ENCODE data around the gene PPOX. TPM values are rescaled to one million over a fixed set of nuclear protein-coding genes. Genes with fewer than 3 reads are reported as not detected.

Gene PPOX
- total RNA-seq, 1 experiment from 2014 or later, result 24.2 TPM

DNA sequence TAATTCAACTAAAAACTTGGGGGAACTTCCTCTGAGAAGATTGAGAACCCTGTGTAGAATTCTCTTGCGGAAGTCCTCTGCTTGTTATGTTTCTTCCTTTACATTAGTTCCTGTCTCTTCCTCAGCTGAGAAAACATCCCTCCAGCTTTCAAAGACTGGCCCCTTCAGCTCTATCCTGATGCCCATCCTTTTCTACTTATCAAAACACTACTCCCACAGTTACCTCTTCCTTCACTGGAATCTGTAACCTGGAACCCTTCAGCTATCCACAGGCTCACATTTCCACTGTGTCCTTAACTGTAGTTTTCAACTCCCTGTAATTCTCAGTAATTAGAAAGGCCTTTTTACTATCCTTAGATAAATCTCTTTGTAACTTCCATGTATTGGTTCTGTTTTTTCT is 27.8 kb upstream of the PPOX start:
- Histone ChIP-seq H3K4me1 (ENCODE audit: control insufficient read depth in 1 of 2, insufficient read depth in 2 of 2, low read length in 2 of 2) (peaks cover 7 to 9% of the 10 kb centered on the region in 2 experiments; a peak in 2 of 4 replicates), H2AFZ (ENCODE audit: low read depth, low read length, poor library complexity, severe bottlenecking) (no peak overlapping the region), H3K9me3 (ENCODE audit: control insufficient read depth in 1 of 2, insufficient read depth in 1 of 2, low read depth in 1 of 2, low read length in 2 of 2) (no peaks in the 10 kb centered on the region), H3K9me2 (ENCODE audit: insufficient read depth) (no peaks in the 10 kb centered on the region), H3K27me3 (ENCODE audit: insufficient read depth, low read length) (no peaks in the 10 kb centered on the region), H3K4me3 (replicated peaks in 1 of 2; ENCODE audit: low read depth in 1 of 2, low read length in 2 of 2) (no peak overlapping the region), H3K9ac (ENCODE audit: low read length) (no peak overlapping the region), H3K36me3 (ENCODE audit: control insufficient read depth in 1 of 2, insufficient read depth in 2 of 2, low read length in 2 of 2) (no peaks in the 10 kb centered on the region), H3K79me2 (ENCODE audit: insufficient read depth, low read length) (peaks cover 13% of the 10 kb centered on the region), H3K4me2 (ENCODE audit: low read length) (no peak overlapping the region), H4K20me1 (ENCODE audit: insufficient read depth) (no peaks in the 10 kb centered on the region), H3K27ac (ENCODE audit: low read depth, low read length) (no peak overlapping the region)
- BruUV-seq (replicated peaks), result no TSS peak
- ATAC-seq (no peak), DNase-seq (ENCODE audit: low read depth, low spot score) (no peak)
- ChIA-PET CTCF (interaction anchor here (0.9 to 1.4 kb wide), 3 partner anchors 67 to 303 kb away, joined by 3 to 4 read pairs (median 3); no protein-coding TSS in a partner anchor), RAD21 (ENCODE audit: low non-redundant PET in 1 of 2, low total read pairs in 2 of 2, uncharacterized antibody in 2 of 2, unreplicated experiment in 2 of 2) (no interaction called here), POLR2A (no interaction called here)
- no peak for TF ChIP-seq ZFX (IDR thresholded peaks at IDR 0.05)
- TF ChIP-seq, protein P1, sequence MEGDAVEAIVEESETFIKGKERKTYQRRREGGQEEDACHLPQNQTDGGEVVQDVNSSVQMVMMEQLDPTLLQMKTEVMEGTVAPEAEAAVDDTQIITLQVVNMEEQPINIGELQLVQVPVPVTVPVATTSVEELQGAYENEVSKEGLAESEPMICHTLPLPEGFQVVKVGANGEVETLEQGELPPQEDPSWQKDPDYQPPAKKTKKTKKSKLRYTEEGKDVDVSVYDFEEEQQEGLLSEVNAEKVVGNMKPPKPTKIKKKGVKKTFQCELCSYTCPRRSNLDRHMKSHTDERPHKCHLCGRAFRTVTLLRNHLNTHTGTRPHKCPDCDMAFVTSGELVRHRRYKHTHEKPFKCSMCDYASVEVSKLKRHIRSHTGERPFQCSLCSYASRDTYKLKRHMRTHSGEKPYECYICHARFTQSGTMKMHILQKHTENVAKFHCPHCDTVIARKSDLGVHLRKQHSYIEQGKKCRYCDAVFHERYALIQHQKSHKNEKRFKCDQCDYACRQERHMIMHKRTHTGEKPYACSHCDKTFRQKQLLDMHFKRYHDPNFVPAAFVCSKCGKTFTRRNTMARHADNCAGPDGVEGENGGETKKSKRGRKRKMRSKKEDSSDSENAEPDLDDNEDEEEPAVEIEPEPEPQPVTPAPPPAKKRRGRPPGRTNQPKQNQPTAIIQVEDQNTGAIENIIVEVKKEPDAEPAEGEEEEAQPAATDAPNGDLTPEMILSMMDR (IDR thresholded peaks at IDR 0.05 in 2 of 3, conservative IDR thresholded peaks at IDR 0.05 in 1 of 3; ENCODE audit: borderline replicate concordance in 1 of 3, insufficient read depth in 1 of 3, low read depth in 2 of 3, low read length in 2 of 3), result no peak
- no peak for TF ChIP-seq CEBPB (IDR thresholded peaks at IDR 0.05; ENCODE audit: low read depth)
- TF ChIP-seq, protein P2, sequence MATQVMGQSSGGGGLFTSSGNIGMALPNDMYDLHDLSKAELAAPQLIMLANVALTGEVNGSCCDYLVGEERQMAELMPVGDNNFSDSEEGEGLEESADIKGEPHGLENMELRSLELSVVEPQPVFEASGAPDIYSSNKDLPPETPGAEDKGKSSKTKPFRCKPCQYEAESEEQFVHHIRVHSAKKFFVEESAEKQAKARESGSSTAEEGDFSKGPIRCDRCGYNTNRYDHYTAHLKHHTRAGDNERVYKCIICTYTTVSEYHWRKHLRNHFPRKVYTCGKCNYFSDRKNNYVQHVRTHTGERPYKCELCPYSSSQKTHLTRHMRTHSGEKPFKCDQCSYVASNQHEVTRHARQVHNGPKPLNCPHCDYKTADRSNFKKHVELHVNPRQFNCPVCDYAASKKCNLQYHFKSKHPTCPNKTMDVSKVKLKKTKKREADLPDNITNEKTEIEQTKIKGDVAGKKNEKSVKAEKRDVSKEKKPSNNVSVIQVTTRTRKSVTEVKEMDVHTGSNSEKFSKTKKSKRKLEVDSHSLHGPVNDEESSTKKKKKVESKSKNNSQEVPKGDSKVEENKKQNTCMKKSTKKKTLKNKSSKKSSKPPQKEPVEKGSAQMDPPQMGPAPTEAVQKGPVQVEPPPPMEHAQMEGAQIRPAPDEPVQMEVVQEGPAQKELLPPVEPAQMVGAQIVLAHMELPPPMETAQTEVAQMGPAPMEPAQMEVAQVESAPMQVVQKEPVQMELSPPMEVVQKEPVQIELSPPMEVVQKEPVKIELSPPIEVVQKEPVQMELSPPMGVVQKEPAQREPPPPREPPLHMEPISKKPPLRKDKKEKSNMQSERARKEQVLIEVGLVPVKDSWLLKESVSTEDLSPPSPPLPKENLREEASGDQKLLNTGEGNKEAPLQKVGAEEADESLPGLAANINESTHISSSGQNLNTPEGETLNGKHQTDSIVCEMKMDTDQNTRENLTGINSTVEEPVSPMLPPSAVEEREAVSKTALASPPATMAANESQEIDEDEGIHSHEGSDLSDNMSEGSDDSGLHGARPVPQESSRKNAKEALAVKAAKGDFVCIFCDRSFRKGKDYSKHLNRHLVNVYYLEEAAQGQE (IDR thresholded peaks at IDR 0.05; ENCODE audit: low read depth), result no peak
- no peak for TF ChIP-seq FOSL1 (IDR thresholded peaks at IDR 0.05; ENCODE audit: low read depth)
- no peak for TF ChIP-seq EZH2 (IDR thresholded peaks at IDR 0.05)
- no peak for TF ChIP-seq SIN3A (IDR thresholded peaks at IDR 0.05; ENCODE audit: low read depth)
- intact Hi-C loops (cut with micrococcal nuclease), result loop anchor here (5.0 kb wide), 1 partner anchor 301 kb away; no protein-coding TSS in a partner anchor
